ENCODE data around the gene IGSF9B.

Gene IGSF9B

DNA sequence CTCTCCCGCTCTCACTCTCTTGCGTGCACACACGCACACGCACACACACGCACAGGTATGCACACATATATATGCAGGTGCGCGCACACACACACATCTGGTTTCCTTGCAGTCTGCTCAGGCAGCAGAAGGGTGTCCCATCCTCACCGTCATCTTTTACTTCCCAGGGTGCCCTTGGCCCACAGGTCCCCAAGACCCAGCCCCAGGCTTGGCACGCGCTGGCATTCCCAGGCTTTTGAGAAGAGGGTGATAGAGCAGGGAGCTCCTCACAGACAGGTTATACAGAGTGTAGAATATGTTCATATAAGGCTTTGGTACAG, 59.5 kb downstream of the IGSF9B start:
- no peak for DNase-seq

GRCh38 chr11:133896642-133897330, 60.0 kb downstream of the IGSF9B start:
- DNase-seq: no peak

GRCh38 chr11:133896028-133896427, 60.7 kb downstream of the IGSF9B start:
- no peak for DNase-seq

DNA sequence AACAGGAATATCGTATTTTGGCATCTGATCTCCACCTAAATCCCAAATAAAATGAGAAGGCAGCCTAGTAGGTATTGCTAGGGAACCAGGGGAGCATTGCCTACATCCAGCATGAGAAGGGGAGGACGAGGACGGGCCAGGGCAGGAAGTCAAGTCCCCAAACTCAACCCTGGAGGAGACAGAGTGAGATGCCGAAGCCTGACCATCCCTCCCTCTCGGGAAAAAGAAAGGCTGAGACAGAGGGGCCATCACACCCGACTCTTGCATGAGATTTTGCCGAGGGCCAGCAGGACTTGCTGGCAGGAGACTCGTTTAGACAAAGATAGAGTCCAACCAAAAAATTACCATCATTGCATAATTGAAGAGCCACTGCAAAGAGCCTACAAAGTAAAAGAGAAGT, 61.2 kb downstream of the IGSF9B start:
- no peak for DNase-seq

DNA sequence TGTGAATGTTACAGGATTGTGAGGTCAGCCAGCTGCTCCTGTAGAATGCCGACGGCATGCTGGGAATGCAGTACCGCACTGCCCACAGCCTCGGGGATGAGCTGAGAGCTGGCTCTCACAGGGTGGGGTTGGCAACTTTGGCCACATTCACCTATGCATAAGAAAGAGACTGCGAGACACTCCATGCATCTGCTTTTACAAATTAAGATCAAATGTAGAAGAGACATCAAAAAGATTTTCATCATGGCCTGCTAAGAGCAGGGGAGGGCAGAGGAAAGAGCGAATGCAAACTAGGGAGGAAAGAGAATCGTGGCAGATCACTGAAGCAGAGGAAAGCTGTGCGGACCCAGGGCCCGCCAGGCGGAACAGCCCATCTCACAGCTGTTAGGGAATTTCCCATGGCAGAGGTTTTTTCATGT, 61.7 kb downstream of the IGSF9B start:
- DNase-seq: no peak

- DNase-seq: no peak
These were observed 63.4 kb downstream of the IGSF9B start for GRCh38 chr11:133893381-133893780.

DNA sequence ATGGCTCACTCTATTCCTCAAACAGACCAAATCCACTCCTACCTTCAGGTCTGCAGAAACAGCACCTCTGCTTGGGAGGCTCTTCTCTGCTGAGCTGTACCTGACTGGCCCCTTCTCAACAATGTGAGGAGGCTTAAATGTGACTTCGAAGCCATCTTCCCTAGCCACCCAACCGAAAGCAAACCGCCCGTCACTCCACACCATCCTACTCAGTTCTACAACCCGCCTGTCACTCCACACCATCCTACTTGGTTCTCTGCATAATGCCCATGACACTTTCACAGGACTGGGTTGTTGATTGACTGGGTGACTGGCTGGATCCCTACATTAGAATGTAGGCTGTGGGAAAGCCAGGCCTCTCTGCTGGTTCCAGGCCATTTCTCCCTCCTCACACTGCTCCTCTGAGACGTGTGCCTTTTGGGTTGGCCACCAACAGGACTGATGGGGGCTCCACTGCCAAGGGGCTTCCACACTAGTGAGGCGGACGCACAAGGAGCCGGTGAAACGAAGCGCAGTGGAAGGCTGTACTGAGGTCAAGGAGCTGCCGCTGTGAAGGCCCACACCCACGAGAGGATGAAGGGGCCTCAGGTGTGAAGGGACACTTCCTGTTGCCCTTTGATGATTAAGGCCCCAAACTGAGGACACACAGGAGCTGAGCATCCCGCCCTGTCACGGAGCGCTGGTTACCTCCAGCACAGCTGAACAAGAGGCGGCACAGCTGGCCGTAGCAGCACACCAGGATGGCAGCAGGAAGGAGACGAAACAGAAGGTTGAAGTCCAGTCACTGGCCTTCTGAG, 64.0 kb downstream of the IGSF9B start:
- DNase-seq: no peak

DNA sequence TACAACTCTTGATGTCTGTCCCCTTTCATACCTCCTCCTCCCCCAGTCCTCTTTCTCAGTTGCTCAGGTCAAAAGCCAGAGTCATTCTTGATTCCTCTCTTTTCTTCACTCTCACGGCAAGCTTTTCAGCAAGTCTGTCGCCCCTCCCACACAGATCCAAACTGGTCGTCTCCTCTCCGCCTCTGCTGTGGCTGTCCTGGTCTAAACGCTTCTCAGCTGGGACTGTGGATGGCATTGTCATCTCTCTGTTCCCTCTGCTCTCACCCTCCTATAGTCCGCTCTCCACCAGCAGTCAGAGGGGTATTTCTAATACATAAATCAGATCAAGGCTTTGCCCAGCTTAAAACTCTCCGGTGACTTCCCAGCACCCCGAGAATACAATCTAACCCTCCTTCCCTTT, 64.6 kb downstream of the IGSF9B start:
- DNase-seq: no peak

DNA sequence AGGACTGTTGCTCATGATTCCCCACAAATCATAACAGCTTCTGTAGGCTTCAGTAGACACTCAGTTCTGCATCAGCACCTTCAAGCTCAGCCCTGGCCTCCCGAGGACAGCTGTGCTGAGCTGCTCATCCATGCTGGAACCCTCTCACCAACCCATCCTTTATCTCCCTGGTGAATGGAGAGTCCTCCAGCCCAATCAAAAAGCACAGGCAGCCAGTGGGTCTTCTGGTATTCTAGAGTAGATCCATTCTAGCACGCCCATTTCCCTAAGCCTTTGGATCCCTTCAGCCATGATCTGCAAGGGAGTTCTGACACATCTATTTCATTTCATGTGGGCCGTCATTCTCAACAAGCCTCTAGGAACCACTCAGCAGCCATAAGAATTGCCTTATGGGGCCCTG, 66.9 kb downstream of the IGSF9B start:
- no peak for DNase-seq

DNA sequence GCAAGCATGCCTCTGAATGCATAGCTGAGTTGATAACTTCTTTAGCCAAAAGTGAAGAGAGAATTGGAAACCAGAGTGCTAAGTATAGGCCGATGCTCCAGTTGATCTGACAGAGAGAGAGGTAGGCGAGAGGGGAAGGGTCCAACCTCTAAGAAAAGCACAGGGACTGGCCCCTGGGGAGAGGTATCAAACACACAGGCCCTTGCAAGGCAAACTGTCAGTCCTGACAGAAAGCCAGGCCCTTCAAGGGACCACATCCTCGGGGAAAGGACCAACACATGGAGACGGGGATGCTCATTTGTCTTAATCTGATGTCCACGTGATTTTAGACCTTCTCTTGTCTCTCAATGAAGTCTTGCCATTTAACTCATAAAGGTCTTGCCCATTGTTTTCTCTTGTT, 67.6 kb downstream of the IGSF9B start:
- no peak for DNase-seq

DNA sequence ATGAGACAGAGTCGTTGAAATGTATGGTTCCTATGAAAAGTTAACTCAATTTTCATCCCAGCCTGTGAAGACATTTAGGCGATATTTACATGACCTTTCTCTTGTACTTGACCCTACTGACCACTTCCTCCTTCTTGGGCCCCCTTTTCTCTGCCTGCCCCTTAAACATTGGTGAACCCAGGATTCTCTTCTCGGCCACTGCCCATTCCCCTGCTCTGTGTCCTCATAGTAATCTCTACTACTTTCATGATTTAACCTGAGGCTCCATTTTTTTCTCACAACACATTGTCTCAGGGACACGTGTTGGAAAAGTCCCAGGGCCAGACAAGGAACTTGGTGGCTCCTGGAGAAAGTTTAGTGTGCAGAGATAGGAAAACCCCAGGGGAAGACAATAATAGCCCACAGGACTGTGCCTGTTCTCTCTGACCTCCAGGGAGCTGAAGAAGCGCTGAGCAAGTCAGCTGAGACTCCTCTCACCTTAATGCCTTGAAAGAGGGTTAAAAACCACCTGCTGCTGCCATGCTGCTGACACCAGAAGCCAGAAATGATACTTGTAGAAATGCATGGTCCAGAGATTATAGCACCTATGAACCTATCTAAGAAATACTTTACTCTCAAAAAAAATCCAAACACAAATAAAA, 69.0 kb downstream of the IGSF9B start:
- no peak for DNase-seq

DNA sequence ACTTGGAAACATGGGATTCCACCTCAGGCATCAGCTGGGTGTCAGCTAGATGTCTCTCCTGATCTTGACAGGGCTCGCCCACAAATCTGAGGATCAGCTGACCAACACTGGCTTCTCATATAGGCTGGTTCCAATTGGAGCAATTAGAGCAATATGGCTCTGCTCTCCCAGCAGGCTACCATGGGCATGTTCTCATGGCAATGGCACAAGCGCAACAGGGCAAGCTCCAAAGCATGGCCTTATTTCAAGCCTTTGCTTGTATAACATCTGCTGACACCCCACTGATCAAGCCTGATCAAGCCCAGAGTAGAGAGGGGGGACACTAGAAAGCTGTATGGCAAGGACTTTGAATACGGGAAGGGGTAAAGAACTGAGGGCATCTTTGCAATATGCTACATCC, 70.7 kb downstream of the IGSF9B start:
- DNase-seq: no peak

DNA sequence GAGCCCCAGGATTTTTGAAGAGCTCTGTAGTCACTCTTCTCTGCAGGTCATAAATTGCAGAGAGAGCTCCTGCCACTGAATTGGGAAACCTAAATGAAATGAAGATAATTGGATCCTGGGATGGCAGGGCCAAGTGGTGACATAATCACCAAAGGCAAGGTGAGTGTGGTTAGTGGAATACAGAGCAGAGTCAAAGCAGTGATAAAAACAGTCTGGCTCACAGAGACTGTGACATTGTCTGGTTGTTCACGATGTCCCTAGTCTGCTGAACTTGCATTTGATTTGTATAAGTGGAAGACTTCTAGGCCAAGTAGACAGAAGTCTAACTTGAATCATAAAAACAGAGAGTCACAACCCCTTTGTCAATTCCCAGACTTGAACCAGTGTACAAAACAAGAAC, 84.6 kb downstream of the IGSF9B start:
- DNase-seq: no peak

GRCh38 chr11:133867456-133867855, 89.3 kb downstream of the IGSF9B start:
- DNase-seq: no peak

GRCh38 chr11:133865466-133865865, 91.3 kb downstream of the IGSF9B start:
- DNase-seq: no peak

DNA sequence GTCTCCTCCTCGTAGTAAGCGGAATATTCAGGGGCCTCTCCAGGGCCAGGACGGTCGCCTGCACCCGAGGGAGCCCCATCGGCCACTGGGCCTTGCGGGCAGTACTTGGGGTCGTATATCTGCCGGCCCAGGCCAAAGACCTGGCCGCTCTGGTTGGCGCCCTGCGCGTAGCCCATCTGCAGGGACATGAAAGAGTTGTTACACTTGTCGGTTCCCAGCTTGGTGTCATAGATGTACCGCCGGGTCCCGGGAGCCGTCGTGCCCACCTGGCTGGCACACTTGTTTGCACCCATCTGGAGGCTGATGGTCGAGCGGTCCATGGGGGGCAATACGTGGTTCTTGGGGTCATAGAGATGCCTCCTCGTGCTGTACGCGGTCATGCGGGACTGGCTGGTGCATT, 92.0 kb downstream of the IGSF9B start:
- DNase-seq: no peak

DNA sequence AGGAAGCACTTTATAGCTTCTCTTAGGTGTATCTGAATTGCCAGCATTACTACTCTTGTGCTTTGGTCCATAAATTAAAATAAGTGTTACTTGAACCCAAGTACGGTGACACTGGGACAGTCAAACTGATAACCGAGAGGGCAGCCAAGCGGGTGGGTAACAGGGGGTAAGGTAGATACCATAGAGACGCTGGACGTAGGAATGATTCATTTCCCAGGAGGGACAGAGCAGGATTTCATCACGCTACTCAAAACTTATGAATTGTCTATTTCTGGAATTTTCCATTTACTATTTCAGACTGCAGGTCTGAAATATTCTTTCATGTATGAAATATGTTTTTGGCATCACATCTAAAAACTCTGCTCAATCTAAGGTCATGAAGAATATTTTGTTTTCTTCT, 96.6 kb downstream of the IGSF9B start:
- no peak for DNase-seq
